HCT116 (cell line): ENCODE measurements around the gene DNAJB5.

Source experiments
- CEBPB ChIP-seq: IDR thresholded peaks from 2 replicates; pipeline ENCODE4 v1.6.1; 2012; ENCODE audit warnings: low read depth
- CTCF ChIP-seq, 3 experiments: fragments of 200-600 bp in 1 of 3; sonication (generic) in 1 of 3; IDR thresholded peaks in 2 of 3; conservative IDR thresholded peaks in 1 of 3; 2 replicates each; pipeline ENCODE4 v1.5.1; 2012 to 2017; ENCODE audit warnings: low read depth in 2 of 3, low read length in 2 of 3, antibody characterized with exemption in 1 of 3, borderline replicate concordance in 1 of 3, control low read depth in 1 of 3, mild to moderate bottlenecking in 1 of 3, mixed read lengths in 1 of 3, mixed run types in 1 of 3, moderate library complexity in 1 of 3; ENCODE audit not compliant: insufficient read depth in 1 of 3
- EZH2 ChIP-seq: fragments of 200-600 bp; sonication (generic); IDR thresholded peaks from 2 replicates; pipeline ENCODE4 v1.6.1; 2017; ENCODE audit warnings: antibody characterized with exemption, mixed run types
- JUND ChIP-seq: IDR thresholded peaks from 2 replicates; pipeline ENCODE4 v1.6.1; 2012
- POLR2A ChIP-seq: IDR thresholded peaks from 2 replicates; pipeline ENCODE4 v1.7.0; 2011; ENCODE audit warnings: borderline replicate concordance; ENCODE audit not compliant: insufficient read depth, insufficient read length; ENCODE audit errors: extremely low read depth
- RAD21 ChIP-seq: IDR thresholded peaks from 2 replicates; pipeline ENCODE4 v1.6.1; 2012; ENCODE audit warnings: low read depth, mild to moderate bottlenecking
- REST ChIP-seq: IDR thresholded peaks from 2 replicates; pipeline ENCODE4 v1.6.1; 2012; ENCODE audit warnings: low read depth
- SIN3A ChIP-seq: IDR thresholded peaks from 2 replicates; pipeline ENCODE4 v1.6.1; 2012; ENCODE audit warnings: low read depth
- ZFX ChIP-seq: fragments of 450-650 bp; IDR thresholded peaks from 2 replicates; pipeline ENCODE4 v1.6.1; 2017
- TF ChIP-seq, protein P1 (sequence below): IDR thresholded peaks from 2 replicates; pipeline ENCODE4 v1.6.1; 2012

GRCh38 chr9:34976992-34977391, 12.6 kb upstream of the DNAJB5 start:
- no peak for TF ChIP-seq ZFX
- no peak for TF ChIP-seq REST
- no peak for TF ChIP-seq CTCF (IDR thresholded peaks at IDR 0.05 in 2 of 3, conservative IDR thresholded peaks at IDR 0.05 in 1 of 3; ENCODE audit: borderline replicate concordance in 1 of 3, insufficient read depth in 1 of 3, low read depth in 2 of 3, low read length in 2 of 3)
- TF ChIP-seq RAD21 = no peak
- no peak for TF ChIP-seq POLR2A
- TF ChIP-seq, protein P1, sequence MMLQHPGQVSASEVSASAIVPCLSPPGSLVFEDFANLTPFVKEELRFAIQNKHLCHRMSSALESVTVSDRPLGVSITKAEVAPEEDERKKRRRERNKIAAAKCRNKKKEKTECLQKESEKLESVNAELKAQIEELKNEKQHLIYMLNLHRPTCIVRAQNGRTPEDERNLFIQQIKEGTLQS = no peak
- no peak for TF ChIP-seq EZH2
- TF ChIP-seq CEBPB = no peak
- TF ChIP-seq SIN3A = no peak
- TF ChIP-seq JUND = no peak
